ENCODE data around the gene FXYD3. TPM values are rescaled to one million over a fixed set of nuclear protein-coding genes. Genes with fewer than 3 reads are reported as not detected.
A peak's percentile ranks its signal among the peaks of the same experiment; 100 is the strongest.

FXYD3 gene
- polyA plus RNA-seq, 1 donor from 2014 or later, result not detected

- no peak overlapping the region for H3K4me3 Mint-ChIP-seq
- no peak overlapping the region for H3K27ac Mint-ChIP-seq
Measured at GRCh38 chr19:35107545-35107944, 8.1 kb upstream of the FXYD3 start.

GRCh38 chr19:35108730-35109129 lies 6.9 kb upstream of the FXYD3 start:
- Mint-ChIP-seq H3K4me3 (no peak overlapping the region), H3K4me1 (peaks cover 0 to 2% (median 0%) of the 10 kb centered on the region in 3 donors), H3K9me3 (peaks cover 0 to 2% (median 0%) of the 10 kb centered on the region in 3 donors), H3K36me3 (no peaks in the 10 kb centered on the region), H3K27ac (peak overlapping the region in 1 of 3 donors; percentile 73), H3K27me3 (peaks cover 11% of the 10 kb centered on the region)

More at GRCh38 chr19:35107545-35107944, 8.1 kb upstream of the FXYD3 start:
- Mint-ChIP-seq H3K36me3 (no peaks in the 10 kb centered on the region), H3K27me3 (peaks cover 7% of the 10 kb centered on the region), H3K9me3 (peaks cover 0 to 2% (median 0%) of the 10 kb centered on the region in 3 donors), H3K4me1 (peaks cover 0 to 2% (median 0%) of the 10 kb centered on the region in 3 donors)

- no peaks in the 10 kb centered on the region for H3K36me3 Mint-ChIP-seq
- H3K4me1 Mint-ChIP-seq, result peaks cover 0 to 5% (median 2%) of the 10 kb centered on the region in 3 donors
- no peak overlapping the region for H3K4me3 Mint-ChIP-seq
- no peak overlapping the region for H3K27ac Mint-ChIP-seq
- peaks cover 13% of the 10 kb centered on the region for H3K27me3 Mint-ChIP-seq
- peaks cover 0 to 2% (median 0%) of the 10 kb centered on the region in 3 donors for H3K9me3 Mint-ChIP-seq
Measured at GRCh38 chr19:35109395-35110112, 6.1 kb upstream of the FXYD3 start.

GRCh38 chr19:35110974-35111373 lies 4.6 kb upstream of the FXYD3 start:
- Mint-ChIP-seq H3K27me3 (peaks cover 15% of the 10 kb centered on the region), H3K27ac (no peak overlapping the region), H3K4me3 (no peak overlapping the region), H3K36me3 (no peaks in the 10 kb centered on the region), H3K4me1 (peaks cover 0 to 7% (median 3%) of the 10 kb centered on the region in 3 donors), H3K9me3 (peaks cover 0 to 2% (median 0%) of the 10 kb centered on the region in 3 donors)

GRCh38 chr19:35112995-35113688 lies 2.5 kb upstream of the FXYD3 start:
- Mint-ChIP-seq H3K4me3 (no peak overlapping the region), H3K36me3 (no peaks in the 10 kb centered on the region), H3K9me3 (no peaks in the 10 kb centered on the region), H3K4me1 (peaks cover 0 to 7% (median 3%) of the 10 kb centered on the region in 3 donors), H3K27me3 (peaks cover 15% of the 10 kb centered on the region), H3K27ac (no peak overlapping the region)

GRCh38 chr19:35114353-35115176 lies 1.1 kb upstream of the FXYD3 start:
- no peaks in the 10 kb centered on the region for H3K9me3 Mint-ChIP-seq
- peak overlapping the region in 1 of 3 donors; percentile 76 for H3K27ac Mint-ChIP-seq
- H3K36me3 Mint-ChIP-seq, result no peaks in the 10 kb centered on the region
- peaks cover 13% of the 10 kb centered on the region for H3K27me3 Mint-ChIP-seq
- peaks cover 0 to 5% (median 3%) of the 10 kb centered on the region in 3 donors for H3K4me1 Mint-ChIP-seq
- peak overlapping the region in 2 of 4 donors; percentile 23 to 41 for H3K4me3 Mint-ChIP-seq

GRCh38 chr19:35116072-35116801 lies 614 bp downstream of the FXYD3 start:
- Mint-ChIP-seq H3K4me1 (peaks cover 0 to 6% (median 3%) of the 10 kb centered on the region in 3 donors), H3K9me3 (no peaks in the 10 kb centered on the region), H3K4me3 (no peak overlapping the region), H3K36me3 (no peaks in the 10 kb centered on the region), H3K27me3 (peaks cover 8% of the 10 kb centered on the region), H3K27ac (no peak overlapping the region)

GRCh38 chr19:35117116-35117515 lies 1.5 kb downstream of the FXYD3 start:
- Mint-ChIP-seq H3K27ac (no peak overlapping the region), H3K36me3 (no peaks in the 10 kb centered on the region), H3K4me1 (peaks cover 0 to 6% (median 3%) of the 10 kb centered on the region in 3 donors), H3K9me3 (no peaks in the 10 kb centered on the region), H3K4me3 (no peak overlapping the region), H3K27me3 (peaks cover 8% of the 10 kb centered on the region)

- H3K27ac Mint-ChIP-seq, result no peak overlapping the region
Measured at GRCh38 chr19:35117799-35118198, 2.2 kb downstream of the FXYD3 start.

GRCh38 chr19:35118268-35119020 lies 2.8 kb downstream of the FXYD3 start:
- Mint-ChIP-seq H3K4me1 (peaks cover 0 to 6% (median 3%) of the 10 kb centered on the region in 3 donors), H3K36me3 (no peaks in the 10 kb centered on the region), H3K9me3 (no peaks in the 10 kb centered on the region), H3K4me3 (no peak overlapping the region), H3K27ac (no peak overlapping the region), H3K27me3 (peaks cover 5% of the 10 kb centered on the region)

More at GRCh38 chr19:35117799-35118198, 2.2 kb downstream of the FXYD3 start:
- no peaks in the 10 kb centered on the region for H3K36me3 Mint-ChIP-seq
- no peak overlapping the region for H3K4me3 Mint-ChIP-seq
- H3K9me3 Mint-ChIP-seq, result no peaks in the 10 kb centered on the region
- peaks cover 0 to 6% (median 3%) of the 10 kb centered on the region in 3 donors for H3K4me1 Mint-ChIP-seq
- peaks cover 8% of the 10 kb centered on the region for H3K27me3 Mint-ChIP-seq

GRCh38 chr19:35119091-35119490 lies 3.5 kb downstream of the FXYD3 start:
- Mint-ChIP-seq H3K36me3 (no peaks in the 10 kb centered on the region), H3K27me3 (peaks cover 4% of the 10 kb centered on the region), H3K4me3 (no peak overlapping the region), H3K9me3 (no peaks in the 10 kb centered on the region), H3K4me1 (peaks cover 3 to 8% (median 7%) of the 10 kb centered on the region in 3 donors), H3K27ac (no peak overlapping the region)

GRCh38 chr19:35119578-35120155 lies 4.0 kb downstream of the FXYD3 start:
- H3K4me1 Mint-ChIP-seq, result peaks cover 9 to 10% (median 9%) of the 10 kb centered on the region in 3 donors
- no peak overlapping the region for H3K4me3 Mint-ChIP-seq
- H3K27ac Mint-ChIP-seq, result no peak overlapping the region
- no peaks in the 10 kb centered on the region for H3K9me3 Mint-ChIP-seq
- H3K36me3 Mint-ChIP-seq, result no peaks in the 10 kb centered on the region
- H3K27me3 Mint-ChIP-seq, result peaks cover under 1% of the 10 kb centered on the region

GRCh38 chr19:35120492-35120891 lies 4.9 kb downstream of the FXYD3 start:
- Mint-ChIP-seq H3K27me3 (no peaks in the 10 kb centered on the region), H3K4me1 (peaks cover 9 to 13% (median 9%) of the 10 kb centered on the region in 3 donors), H3K36me3 (no peaks in the 10 kb centered on the region), H3K9me3 (no peaks in the 10 kb centered on the region), H3K4me3 (no peak overlapping the region), H3K27ac (no peak overlapping the region)
